SKM-1 (cell line): ENCODE data around the gene RAP2A.

Experiments
- DNase-seq: peaks from one replicate; lab custom pipeline; 2025; ENCODE audit not compliant: unreplicated experiment; lab: John Stamatoyannopoulos, UW

The RAP2A gene

GRCh38 chr13:97422118-97423054 lies 11.6 kb upstream of the RAP2A start:
- DNase-seq: no peak

- no peak for DNase-seq
Observed at GRCh38 chr13:97423300-97424045, 10.5 kb upstream of the RAP2A start.

- no peak for DNase-seq
Observed at GRCh38 chr13:97425590-97425989, 8.4 kb upstream of the RAP2A start.

- DNase-seq: no peak
Observed at GRCh38 chr13:97426695-97427094, 7.3 kb upstream of the RAP2A start.

- DNase-seq: no peak
Observed at GRCh38 chr13:97429681-97430081, 4.3 kb upstream of the RAP2A start.

GRCh38 chr13:97430296-97430695 lies 3.7 kb upstream of the RAP2A start:
- DNase-seq: no peak

- DNase-seq: no peak
Observed at GRCh38 chr13:97431171-97431764, 2.7 kb upstream of the RAP2A start.

GRCh38 chr13:97432232-97432916 lies 1.6 kb upstream of the RAP2A start:
- no peak for DNase-seq

- peak; percentile 100 for DNase-seq
Observed at GRCh38 chr13:97432917-97433726, 847 bp upstream of the RAP2A start.

- DNase-seq: no peak
Observed at GRCh38 chr13:97434397-97435201, 630 bp downstream of the RAP2A start.

GRCh38 chr13:97435323-97435722 lies 1.4 kb downstream of the RAP2A start:
- no peak for DNase-seq

GRCh38 chr13:97435794-97436193 lies 1.8 kb downstream of the RAP2A start:
- no peak for DNase-seq

- no peak for DNase-seq
Observed at GRCh38 chr13:97436845-97437244, 2.9 kb downstream of the RAP2A start.

- DNase-seq: no peak
Observed at GRCh38 chr13:97437729-97438128, 3.8 kb downstream of the RAP2A start.

GRCh38 chr13:97438856-97439595 lies 5.1 kb downstream of the RAP2A start:
- no peak for DNase-seq

- no peak for DNase-seq
Observed at GRCh38 chr13:97440598-97441170, 6.7 kb downstream of the RAP2A start.

- DNase-seq: no peak
Observed at GRCh38 chr13:97441368-97441767, 7.4 kb downstream of the RAP2A start.

GRCh38 chr13:97445522-97446187 lies 11.7 kb downstream of the RAP2A start:
- DNase-seq: no peak
